HUDEP-2 (cell line): ENCODE measurements around the gene SHOX.

Source experiments
- DNase-seq, 76 experiments: peaks; one replicate each; lab custom pipeline; 2025; ENCODE audit not compliant: unreplicated experiment in 76 of 76; lab: John Stamatoyannopoulos, UW

SHOX gene

DNA sequence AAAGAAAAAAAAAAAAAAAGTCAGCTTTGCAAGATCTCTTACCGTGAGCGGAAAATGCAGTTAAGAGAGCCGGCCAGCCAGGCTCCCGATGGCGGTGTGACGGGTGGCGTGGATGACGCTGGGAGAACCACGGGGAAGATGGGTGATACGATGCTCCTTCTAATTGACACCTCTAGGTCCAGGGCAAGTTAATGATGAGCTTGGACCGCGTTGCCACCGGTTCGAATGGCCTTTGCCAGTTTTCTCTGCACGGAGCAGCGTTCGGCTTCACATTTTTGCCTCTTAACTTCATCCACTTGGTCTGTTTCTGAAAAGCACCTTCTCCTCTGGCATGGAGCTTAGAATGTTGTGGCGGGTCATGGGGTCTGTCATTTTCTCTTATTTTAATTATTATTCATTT lies 33.2 kb downstream of the SHOX start:
- no peak for DNase-seq

DNA sequence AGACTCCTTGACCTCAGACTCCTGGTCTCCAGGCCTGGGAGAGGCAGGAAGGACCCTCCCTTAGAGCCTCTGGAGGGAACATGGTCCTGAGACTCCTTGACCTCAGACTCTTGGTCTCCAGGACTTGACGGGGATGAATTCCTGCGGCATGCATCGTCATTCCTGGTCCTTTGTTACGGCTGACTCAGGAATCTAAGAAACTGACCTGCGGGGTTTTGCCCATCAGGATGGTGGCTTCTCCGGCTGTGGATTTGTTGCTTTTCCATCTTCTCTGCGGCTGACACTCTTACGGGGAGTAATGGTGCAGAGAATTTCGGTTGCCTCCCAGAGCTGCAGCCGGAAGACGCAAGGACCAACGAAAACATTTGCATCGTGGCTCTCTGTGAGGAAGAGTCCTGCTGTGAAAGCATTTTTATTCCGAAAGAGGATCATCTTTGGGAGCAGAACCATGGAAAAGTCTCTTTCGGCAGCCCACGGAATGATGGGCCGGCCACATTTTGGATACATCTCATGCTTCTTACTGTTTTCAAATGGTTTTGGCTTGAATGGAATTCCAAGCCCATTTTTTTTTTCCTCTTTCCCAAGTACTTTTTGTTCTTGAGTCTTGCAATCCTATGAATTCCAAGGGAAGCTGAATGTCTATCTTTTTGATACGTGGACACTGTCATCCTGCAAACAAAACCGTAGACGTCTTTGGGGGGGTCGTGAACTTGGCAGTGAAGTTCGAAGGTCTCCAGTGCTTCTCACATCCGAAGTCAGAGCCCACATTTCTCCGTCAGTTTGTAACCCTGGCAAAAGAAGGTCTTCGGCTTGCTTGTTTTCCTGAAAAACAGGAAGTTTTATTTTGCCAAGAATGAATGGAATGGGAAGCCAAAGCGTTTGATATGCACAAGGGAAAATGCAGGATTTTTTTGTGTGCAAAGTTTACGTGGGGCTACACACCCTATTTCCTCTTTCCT lies 36.5 kb downstream of the SHOX start:
- no peak for DNase-seq

- DNase-seq: no peak
These were observed 40.1 kb downstream of the SHOX start for GRCh38 chrX:670645-671044.

DNA sequence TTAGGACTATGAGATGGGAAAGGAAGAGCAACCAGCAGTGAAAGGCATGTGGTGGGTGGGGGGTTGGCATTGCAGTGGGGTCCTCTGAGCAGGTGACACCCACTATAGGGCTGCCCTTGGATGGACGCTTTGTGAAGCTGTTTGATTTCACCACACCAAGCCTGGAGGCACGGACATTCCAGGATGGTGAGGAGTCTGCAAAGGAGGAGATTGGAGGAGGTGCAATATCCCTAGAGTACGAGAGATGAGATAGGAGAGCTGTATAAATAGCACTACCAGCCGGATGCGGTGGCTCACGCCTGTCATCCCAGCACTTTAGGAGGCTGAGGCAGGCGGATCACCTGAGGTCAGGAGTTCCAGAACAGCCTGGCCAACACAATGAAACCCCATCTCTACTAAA lies 42.3 kb downstream of the SHOX start:
- DNase-seq: no peak

DNA sequence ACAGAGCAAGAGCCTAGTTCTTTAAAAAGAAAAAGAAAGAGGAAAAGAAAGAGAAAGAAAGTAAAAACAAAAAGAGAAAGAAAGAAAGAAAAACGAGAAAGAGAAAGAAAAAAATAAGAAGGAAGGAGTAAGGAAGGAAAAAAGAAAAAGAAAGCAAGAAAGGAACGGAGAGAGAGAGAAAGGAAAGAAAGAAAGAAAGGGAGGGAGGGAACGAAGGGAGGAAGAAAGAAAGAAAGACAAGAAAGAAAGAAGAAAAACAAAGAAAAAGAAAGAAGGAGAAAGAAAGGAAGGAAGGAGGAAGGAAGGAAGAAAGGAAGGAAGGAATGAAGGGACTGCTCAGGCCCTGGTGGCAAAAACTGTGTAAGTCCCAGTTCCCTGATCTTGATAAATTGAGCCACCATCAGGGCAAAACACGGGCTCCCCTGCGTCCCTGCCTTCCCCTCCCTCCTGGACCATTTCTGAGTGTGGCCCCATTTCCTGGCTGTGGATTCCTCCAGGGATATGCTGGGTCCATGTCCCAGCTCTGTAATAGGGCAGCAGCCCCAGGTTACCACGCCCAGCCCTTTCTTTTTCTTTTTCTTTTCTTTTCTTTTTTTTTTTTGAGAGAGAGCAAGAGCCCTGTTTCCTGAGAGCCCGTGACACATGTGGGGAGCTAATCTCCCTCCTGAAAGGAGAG lies 44.8 kb downstream of the SHOX start:
- DNase-seq: no peak

DNA sequence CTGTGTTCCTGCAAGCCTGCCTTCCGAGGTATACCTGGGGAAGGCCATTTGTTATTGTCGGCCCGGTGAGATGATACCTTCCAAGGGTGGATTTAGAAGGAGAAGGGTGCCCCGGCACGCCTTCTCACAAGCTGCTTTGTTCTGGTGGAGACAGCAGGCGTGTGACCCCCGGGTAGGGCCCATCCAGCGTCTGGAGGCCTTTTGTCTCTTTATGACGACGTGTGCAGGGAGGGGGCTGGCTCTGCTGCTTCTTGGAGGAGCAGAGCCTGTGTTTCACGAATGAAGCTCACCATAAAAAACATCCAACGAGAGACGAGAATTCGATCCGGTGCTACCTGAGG lies 45.3 kb downstream of the SHOX start:
- no peak for DNase-seq

DNA sequence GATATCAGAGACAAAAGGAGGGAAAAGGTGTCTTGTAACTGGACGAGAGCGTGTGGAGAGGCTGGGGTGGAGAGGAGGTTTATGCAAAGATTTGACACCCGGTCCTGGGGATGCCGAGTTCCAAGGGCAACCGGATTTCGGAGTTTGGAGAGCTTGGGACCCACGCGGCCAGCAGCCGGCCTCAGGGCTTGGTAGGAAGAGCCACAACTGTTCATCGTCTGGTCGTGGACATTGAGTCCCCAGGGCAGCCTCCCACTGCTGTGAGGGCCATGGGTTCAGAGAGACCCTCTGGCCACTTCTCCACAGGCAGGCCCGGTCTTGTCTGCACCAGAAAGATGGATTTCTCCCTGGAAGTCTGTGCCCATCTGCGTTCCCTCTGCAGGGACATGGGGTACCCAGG lies 46.8 kb downstream of the SHOX start:
- DNase-seq: no peak

DNA sequence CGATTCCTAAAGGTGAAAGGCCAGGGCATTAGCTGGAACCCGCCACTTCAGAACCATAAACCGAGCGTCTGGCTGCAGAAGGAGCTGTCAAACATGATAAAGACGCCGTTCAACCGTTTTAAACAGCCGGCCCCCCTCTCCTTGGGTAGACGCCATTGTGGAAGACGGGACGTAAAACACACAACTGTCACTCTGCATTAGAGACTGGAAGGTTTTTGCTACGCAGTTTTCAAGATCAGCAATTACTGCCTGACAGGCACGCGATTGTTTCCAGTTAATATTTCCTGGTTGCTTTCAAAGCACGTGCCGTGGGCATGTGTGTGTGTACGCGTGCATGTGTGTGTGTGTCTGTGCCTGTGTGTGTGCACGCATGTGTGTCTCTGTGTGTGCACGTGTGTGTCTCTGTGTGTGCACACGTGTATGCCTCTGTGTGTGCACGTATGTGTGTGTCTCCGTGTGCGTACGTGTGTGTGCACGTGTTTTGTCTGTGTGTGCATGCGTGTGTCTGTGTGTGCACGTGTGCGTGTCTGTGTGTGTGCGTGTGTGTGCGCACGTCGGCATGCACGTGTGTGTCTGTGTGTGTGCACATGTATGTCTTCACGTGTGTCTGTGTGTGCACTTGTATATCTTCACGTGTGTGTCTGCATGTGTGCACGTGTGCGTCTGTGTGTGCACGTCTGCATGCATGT lies 48.8 kb downstream of the SHOX start:
- no peak for DNase-seq

GRCh38 chrX:680062-680461 lies 49.5 kb downstream of the SHOX start:
- no peak for DNase-seq

GRCh38 chrX:681989-682388 lies 51.4 kb downstream of the SHOX start:
- DNase-seq: no peak

- DNase-seq: no peak
These were observed 52.3 kb downstream of the SHOX start for GRCh38 chrX:682892-683291.

GRCh38 chrX:683576-683975 lies 53.0 kb downstream of the SHOX start:
- no peak for DNase-seq

DNA sequence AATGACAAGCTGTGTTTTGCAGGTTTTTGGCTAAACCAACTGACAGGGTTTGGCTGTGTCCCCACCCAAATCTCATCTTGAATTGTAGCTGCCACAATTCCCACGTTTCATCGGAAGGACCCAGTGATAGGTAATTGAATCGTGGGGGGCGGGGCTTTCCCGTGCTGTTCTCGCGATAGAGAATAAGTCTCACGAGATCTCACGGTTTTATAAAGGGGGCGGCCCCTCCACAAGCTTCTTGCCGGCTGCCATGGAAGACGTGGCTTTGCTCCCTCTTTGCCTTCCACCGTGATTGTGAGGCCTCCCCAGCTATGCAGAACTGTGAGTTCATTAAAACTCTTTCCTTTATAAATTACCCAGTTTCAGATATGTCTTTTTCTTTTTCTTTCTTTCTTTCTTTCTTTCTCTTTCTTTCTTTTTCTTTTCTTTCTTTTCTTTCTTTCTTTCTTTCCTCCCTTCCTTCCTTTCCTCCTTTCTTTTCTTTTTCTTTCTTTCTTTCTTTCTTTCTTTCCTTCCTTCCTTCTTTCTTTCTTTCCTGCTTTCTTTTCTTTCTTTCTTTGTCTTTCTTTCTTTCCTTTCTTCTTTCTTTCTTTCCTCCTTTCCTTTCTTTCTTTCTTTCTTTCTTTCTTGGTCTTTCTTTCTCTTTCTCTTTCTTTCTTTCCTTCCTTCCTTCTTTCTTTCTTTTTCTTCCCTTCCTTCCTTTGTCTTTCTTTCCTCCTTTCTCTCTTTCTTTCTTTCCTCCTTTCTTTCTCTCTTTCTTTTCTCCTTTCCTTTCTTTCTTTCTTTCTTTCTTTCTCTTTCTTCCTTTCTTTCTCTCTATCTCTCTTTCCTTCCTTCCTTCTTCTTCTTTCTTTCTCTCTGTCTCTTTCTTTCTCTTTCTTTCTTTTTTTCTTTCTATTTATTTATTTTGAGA lies 54.8 kb downstream of the SHOX start:
- DNase-seq: no peak

DNA sequence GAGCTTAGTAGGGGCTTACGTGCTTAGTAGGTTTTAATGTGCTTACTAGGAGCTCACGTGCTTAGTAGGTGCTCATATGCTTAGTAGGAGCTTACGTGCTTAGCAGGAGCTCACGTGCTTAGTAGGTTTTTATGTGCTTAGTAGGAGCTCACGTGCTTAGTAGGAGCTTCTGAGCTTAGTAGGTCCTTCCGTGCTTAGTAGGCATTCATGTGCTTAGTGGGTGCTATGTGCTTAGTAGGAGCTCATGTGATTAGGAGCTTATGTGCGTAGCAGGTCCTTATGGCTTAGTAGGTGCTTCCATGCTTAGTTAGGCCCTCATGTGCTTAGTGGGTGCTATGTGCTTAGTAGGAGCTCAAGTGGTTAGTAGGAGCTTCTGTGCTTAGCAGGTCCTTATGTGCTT lies 59.4 kb downstream of the SHOX start:
- DNase-seq: no peak

DNA sequence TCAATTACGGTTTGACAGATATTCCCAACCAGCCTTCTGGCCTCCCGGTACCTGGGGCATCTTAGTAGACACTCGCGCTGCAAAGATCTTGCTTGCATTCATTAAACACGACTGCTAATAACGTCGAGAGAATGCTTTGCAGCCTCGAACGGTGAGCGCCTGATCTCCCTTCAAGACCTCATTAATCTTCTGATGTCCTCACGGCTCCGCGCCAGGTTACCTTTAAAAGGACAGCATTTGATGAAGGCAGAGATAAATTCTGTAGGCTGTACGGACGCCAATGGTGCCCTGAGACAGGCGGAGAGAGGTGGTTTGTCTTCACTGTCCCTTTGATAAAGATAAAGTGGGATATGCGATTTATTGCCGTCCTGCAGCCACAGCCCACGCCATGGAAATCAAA lies 64.2 kb downstream of the SHOX start:
- DNase-seq: no peak

- DNase-seq: no peak
These were observed 67.6 kb downstream of the SHOX start for GRCh38 chrX:698206-698605.

GRCh38 chrX:700936-701335 lies 70.3 kb downstream of the SHOX start:
- no peak for DNase-seq

DNA sequence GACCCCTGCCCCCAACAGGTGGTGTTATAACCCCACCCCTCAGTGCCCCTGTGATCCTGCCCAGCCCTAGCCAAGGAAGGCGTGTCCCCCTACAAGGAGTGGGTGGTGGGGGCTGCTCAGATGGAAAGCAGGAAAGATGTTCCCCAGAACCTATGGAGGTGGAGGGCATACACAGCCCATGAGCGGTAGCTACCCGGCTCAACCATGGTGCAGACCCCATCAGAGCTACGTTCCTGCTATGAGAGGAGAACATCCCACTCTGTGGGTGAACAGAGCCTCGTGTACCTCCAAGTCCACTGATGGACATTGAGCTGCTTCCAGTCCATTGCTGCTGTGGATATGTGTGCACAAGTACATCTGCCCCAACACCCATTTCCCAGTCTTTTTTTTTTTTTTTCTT lies 71.1 kb downstream of the SHOX start:
- no peak for DNase-seq

- DNase-seq: no peak
These were observed 72.9 kb downstream of the SHOX start for GRCh38 chrX:703466-703865.

- no peak for DNase-seq
These were observed 73.3 kb downstream of the SHOX start for GRCh38 chrX:703866-704265.
